ENCODE data around the gene DAB2IP.
A peak's percentile ranks its signal among the peaks of the same experiment; 100 is the strongest.
"Not testable (repeated sequence)": the region's sequence is repeated elsewhere in the genome, so short reads cannot be mapped to it uniquely, and the experiment has no call there.

DAB2IP gene

DNA sequence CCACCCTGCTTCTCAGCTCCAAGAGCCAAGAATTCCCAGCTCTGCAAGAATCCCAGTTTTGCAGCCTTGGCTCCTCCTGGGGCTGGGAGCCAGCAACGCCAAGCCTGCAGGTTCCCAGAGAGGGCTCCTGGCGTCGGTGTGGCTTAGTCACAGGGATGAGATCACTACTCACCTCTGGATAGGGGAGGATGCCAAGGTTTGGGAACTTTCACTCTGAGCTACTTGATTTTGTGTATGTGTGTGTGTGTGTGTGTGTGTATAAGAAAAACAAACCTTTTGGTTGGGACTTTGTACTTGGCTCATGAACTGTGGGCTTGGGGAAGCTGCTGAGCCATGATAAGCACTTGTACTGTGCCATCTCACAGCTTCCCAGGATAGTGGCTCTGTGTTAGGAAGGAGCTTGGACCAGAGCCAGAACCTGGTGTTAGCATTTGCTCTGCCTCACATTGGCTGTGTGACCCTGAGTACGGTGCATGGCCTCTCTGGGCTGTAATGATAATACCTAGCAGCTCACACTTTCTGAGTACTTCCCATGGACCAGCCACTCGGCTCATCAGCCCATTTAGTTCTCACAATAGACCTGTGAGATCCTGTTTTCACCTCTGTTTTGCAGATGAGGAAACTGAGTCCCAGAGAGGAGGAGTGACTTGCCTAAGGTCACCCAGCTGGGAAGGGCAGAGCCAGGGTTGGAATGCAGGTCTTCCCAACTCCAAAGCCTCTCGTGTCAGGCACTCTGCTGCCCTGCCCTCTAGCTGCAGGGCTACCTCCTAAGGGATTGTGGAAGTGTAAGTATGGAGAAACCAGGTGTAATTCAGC lies 41.4 kb upstream of the DAB2IP start:
- TF ChIP-seq, protein P1, sequence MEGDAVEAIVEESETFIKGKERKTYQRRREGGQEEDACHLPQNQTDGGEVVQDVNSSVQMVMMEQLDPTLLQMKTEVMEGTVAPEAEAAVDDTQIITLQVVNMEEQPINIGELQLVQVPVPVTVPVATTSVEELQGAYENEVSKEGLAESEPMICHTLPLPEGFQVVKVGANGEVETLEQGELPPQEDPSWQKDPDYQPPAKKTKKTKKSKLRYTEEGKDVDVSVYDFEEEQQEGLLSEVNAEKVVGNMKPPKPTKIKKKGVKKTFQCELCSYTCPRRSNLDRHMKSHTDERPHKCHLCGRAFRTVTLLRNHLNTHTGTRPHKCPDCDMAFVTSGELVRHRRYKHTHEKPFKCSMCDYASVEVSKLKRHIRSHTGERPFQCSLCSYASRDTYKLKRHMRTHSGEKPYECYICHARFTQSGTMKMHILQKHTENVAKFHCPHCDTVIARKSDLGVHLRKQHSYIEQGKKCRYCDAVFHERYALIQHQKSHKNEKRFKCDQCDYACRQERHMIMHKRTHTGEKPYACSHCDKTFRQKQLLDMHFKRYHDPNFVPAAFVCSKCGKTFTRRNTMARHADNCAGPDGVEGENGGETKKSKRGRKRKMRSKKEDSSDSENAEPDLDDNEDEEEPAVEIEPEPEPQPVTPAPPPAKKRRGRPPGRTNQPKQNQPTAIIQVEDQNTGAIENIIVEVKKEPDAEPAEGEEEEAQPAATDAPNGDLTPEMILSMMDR (IDR thresholded peaks at IDR 0.05): 0 out of 2 replicates have a peak, but pooled peaks have one; percentile 8
- TF ChIP-seq ZFX (IDR thresholded peaks at IDR 0.05; ENCODE audit: borderline replicate concordance): no peak
- H3K27ac ChIP-seq: peak overlapping the region; percentile 7; the same call in 1 of the 2 replicates

DNA sequence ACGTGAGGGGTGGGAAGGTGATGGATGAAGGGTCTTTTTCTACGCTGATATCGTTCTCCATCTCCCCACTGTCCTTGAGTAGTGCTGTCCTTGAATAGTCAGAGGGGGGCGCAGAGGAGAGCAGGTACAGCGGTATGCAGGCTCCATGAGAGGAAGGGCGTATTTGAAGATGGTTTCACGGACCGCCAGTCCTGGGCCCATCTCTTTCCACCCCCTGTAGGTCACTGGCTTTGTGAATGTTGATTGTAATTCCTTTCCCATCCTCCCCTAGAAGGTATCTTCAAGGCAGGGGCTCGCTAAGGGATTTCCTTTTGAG lies 40.8 kb upstream of the DAB2IP start:
- no peak overlapping the region for H3K27ac ChIP-seq
- TF ChIP-seq ZFX (IDR thresholded peaks at IDR 0.05; ENCODE audit: borderline replicate concordance): no peak
- TF ChIP-seq, protein P1 (IDR thresholded peaks at IDR 0.05): no peak

DNA sequence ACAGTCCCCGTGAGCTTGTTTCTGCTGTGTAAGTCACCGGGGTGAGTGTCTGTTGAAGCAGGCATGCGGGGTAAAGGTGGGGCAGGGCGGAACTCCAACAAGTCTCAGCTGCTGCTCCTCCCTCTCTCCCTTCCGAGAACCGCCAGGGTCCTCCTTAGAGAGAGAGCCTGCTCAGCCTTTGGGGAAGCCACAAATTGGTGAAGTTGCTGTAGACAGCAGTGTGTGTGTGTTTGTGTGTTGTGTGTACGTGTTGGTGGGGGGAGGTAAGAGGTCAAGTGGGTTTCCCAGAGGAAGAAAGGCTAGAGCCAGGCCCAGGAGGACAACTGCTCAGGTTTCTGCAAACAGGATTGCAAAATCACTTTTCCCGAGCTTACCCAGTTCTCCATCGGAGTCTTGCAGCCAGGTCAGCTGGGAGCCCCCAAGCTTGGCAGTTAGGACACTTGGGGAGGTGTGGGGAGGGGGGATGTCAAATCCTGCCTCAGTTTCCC lies 38.9 kb upstream of the DAB2IP start:
- no peak overlapping the region for H3K27ac ChIP-seq
- TF ChIP-seq, protein P1 (IDR thresholded peaks at IDR 0.05): no peak
- TF ChIP-seq ZFX (IDR thresholded peaks at IDR 0.05; ENCODE audit: borderline replicate concordance): no peak

DNA sequence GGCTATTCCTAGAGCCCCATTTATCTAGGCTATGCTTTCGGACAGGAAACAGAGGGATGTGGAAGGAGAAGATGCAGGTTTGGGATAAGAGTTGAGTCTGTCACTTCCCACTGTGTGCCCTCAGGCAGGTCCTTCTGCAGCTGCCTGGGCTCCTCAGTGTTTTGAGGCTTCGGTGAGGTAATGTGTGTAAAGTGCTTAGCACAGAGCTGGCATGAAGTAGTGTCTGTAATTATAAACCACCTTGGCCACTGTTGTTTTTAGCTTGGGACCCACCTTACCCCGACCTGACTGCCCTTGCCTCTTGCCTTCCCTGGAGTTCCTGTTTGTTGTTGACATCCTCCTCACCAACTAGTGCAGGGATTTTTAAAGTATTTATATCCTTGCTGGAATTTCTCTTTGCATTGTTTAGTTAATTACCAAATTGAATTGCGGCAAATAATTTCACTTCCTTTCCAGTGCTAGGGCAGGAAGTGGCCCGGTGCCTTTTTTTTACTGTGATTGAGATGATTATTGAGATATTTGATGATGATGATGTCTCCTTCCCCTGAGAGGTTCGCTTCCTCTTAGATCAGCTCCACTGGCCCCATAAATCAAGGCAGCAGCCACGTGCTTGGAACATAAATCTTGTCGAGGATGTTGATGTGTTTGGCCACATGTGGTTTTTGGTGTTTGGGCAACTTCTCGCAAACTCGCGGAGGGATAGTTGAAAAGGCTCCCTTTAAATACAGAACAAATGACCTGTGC lies 38.3 kb upstream of the DAB2IP start:
- no peak overlapping the region for H3K27ac ChIP-seq
- TF ChIP-seq ZFX (IDR thresholded peaks at IDR 0.05; ENCODE audit: borderline replicate concordance): no peak
- TF ChIP-seq, protein P1 (IDR thresholded peaks at IDR 0.05): no peak

DNA sequence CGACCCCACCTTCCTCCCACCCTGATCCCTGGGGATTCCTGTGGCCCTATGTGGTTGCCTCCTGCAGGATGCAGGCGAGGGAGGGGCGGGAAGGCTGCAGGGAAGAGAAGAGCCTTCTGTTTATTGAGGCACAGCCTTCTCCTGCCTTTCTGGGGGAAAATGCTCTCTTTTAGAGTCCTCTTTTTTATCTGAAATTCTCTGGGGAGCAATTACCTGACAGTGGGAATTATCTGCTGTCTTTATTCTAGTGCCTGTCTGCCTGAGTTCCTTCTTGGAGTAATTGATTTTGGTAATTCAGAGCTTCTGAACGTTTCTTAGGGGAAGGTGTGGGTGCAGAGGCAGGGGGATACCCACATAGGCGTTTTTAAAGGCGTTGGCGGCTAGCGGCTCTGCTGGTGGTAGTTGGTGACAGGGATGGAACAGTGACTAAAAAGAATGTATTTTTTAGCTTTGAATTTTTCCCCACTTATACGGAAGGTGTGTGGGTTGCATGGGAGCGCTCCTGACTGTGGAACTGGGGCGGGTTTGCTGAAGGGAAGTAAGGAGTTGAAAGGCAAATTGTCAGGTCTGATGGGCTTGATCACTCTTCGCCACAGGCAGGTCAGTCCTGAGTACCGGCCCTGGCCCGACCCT lies 35.2 kb upstream of the DAB2IP start:
- H3K27ac ChIP-seq: no peak overlapping the region
- TF ChIP-seq ZFX (IDR thresholded peaks at IDR 0.05; ENCODE audit: borderline replicate concordance): no peak
- TF ChIP-seq, protein P1 (IDR thresholded peaks at IDR 0.05): no peak

DNA sequence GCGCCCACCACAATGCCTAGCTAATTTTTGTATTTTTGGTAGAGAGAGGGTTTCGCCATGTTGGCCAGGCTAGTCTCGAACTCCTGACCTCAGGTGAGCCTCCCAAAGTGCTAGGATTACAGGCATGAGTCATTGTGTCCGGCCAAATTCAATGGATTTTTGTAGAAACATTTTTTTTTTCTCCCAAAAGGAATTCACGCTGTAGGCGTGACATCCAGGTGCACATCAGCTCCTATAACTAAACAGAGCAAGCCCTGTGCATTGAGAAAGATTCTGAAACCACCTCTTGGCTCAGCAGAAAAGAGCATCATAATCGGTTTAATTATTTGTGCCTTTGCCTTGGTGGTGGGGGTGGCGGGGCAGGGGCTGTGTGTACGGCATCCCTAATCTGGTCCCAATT lies 32.9 kb upstream of the DAB2IP start:
- TF ChIP-seq ZFX (IDR thresholded peaks at IDR 0.05; ENCODE audit: borderline replicate concordance): no peak
- TF ChIP-seq, protein P1 (IDR thresholded peaks at IDR 0.05): no peak
- no peak overlapping the region for H3K27ac ChIP-seq

DNA sequence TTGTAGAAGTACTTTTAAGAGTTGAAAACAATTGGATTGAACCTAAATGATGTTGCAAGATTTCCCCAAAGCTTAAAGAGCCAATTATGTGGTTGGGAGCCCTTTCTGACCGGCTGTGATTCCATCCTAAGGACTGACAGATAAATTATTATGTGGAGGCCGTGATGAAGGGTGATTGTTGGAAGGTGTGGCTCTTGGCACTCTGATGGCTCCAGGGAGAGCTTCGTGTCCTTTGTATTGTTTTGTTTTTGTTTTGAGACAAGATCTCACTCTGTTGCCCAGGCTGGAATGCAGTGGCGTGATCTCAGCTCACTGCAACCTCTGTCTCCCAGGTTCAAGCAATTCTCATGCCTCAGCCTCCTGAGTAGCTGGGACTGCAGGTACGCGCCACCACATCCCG lies 32.5 kb upstream of the DAB2IP start:
- H3K27ac ChIP-seq: not testable (repeated sequence)
